ENCODE measurements around the gene PTPN4.

PTPN4 gene, protein sequence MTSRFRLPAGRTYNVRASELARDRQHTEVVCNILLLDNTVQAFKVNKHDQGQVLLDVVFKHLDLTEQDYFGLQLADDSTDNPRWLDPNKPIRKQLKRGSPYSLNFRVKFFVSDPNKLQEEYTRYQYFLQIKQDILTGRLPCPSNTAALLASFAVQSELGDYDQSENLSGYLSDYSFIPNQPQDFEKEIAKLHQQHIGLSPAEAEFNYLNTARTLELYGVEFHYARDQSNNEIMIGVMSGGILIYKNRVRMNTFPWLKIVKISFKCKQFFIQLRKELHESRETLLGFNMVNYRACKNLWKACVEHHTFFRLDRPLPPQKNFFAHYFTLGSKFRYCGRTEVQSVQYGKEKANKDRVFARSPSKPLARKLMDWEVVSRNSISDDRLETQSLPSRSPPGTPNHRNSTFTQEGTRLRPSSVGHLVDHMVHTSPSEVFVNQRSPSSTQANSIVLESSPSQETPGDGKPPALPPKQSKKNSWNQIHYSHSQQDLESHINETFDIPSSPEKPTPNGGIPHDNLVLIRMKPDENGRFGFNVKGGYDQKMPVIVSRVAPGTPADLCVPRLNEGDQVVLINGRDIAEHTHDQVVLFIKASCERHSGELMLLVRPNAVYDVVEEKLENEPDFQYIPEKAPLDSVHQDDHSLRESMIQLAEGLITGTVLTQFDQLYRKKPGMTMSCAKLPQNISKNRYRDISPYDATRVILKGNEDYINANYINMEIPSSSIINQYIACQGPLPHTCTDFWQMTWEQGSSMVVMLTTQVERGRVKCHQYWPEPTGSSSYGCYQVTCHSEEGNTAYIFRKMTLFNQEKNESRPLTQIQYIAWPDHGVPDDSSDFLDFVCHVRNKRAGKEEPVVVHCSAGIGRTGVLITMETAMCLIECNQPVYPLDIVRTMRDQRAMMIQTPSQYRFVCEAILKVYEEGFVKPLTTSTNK

DNA sequence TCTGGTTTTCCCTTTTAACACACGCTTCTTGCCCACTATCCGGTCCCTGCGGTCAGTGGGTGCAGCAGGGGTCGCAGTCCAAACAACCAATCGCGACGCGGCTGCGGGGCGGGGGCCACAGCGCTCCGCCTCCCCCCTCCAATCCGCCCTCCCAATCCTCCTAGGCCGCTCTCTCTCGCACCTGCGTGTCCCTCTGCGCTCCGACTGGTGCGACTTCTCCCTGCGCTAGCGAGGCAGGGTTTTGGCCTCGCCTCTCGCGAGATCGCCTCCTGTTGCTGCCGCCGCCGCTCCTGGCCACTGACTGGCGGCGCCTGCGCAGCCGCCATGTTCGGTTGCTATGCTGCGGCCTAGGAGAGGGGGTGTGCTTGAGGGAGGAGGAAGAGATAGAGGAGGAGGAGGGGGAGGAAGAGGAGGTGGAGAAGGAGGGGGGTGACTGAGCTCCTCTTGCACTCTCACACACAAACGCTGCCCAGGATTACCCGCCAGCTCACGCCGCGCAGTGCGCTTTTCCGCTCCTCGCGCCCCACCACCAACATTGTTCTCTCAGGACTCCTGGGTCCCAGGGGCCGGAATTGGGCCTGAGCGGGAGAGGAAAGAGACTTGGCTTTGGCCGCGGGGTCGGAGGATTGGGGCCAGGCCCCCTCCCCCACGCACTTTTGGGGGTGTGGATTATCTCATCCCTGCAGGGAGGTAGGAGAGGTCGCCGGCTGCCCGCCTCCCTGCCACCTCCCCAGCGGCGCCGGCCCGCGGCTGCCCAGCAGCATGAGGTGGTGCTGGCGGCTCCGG is at the start of gene PTPN4:
Gene PTPN4 (plus strand): TSS at position 472 of the 786 bp plus-strand sequence. CDS start 49,932 bp downstream, outside the sequence.
- peak; percentile 93 for DNase-seq (ENCODE audit: low read depth)

DNA sequence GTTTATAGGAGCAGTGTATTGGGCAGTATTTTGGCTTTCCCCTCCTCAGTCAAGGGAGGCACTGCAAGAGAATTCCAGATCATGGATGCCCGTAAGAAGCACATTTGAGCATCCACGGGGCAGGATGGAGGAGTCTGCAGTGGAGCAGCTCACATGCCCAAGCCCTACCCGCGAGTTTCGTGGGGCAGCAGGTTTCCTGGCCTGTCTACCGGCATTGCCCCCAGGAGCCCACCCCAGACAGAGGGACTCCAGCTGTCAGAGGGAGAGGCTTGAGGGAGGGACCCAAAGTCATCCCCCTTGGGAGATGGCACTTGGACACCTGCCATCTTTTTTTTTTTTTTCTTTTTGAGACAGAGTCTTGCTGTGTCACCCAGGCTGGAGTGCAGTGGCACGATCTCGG is 49.4 kb upstream of the PTPN4 start:
- DNase-seq (ENCODE audit: low read depth): no peak

DNA sequence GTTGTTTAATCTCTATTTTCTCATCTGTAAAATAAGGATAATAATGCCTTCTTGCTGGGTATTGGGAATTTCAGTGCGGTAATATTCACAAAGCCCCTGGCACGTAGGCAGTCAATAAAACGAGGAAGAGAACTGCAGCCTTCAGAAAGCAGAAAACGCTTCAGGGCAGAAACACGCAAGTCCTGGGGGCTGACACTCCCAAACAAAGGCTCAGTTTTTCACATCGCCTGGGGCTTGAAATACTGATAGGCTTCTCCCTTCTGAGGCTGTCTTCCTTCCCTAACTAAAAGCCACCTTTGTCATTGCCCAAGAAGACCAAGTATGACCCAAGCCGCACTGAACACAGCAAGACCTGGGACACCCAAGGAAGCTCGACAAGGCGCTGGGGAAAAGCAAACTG is 48.4 kb upstream of the PTPN4 start:
- DNase-seq (ENCODE audit: low read depth): no peak

GRCh38 chr2:119712571-119712970 is 47.2 kb upstream of the PTPN4 start:
- DNase-seq (ENCODE audit: low read depth): no peak

- no peak for DNase-seq (ENCODE audit: low read depth)
Observed at GRCh38 chr2:119713819-119714490, 45.8 kb upstream of the PTPN4 start.

DNA sequence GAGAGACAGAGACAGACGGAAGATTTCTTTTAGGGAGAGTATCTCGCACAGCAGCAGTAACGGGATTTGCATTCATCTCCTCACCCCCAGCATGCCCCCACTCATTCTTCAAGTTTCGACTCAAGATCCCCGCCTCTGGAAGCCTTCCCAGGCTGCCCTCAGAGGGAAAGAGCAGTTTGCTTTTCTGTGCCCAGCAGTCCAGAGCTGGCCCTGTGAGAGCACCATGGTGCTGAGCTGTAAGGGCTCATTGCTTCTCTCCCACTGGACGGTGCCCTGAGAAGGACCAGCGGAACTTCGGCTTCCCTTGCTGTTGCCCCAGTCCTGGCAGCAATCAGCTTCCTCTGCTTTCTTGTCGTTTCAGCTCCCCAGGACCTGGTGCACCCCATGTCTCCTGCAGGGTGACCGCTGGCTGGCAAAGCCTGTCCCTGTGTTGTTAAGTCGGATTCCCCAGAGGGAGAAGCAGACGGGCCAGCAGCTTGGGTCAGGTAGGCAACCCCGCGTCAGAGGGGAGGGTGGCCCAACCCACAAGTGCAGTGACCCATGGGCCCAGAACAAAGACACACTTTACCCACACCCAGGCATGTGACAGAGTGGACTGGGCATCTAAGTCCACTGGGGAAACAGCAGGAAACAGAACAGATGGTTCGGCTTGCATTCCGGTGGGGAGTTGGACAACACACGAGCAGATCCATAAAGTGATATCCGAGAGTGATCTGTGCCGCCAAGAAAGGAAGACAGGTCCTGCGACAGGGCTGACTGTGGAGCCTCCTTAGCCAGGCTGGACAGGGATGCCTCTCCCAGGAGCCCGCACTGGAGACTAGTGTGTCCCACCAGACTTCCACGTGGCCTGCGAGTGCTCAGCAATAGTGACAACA is 44.1 kb upstream of the PTPN4 start:
- no peak for DNase-seq (ENCODE audit: low read depth)

- DNase-seq (ENCODE audit: low read depth): no peak
Observed at GRCh38 chr2:119716284-119716672, 43.4 kb upstream of the PTPN4 start.

GRCh38 chr2:119718501-119719260 is 41.0 kb upstream of the PTPN4 start:
- DNase-seq (ENCODE audit: low read depth): no peak

DNA sequence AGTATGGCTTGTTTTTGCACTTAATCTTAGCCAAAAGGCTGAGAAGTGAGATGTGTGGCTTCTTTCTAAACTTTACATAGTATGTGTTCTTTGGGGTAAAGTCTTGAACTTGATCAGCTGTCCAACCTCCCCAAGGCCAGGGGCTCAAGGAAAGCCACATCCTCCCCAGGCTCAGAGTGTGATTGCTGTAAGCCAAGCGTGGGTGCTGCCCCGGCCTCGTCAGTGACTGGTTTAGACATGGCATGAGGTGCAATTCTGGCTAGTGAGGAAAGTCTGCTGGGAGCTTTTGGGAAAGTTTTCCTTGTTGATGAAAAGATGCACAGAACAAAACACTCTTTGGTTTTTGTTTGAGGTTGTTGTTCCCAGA is 40.5 kb upstream of the PTPN4 start:
- no peak for DNase-seq (ENCODE audit: low read depth)

- no peak for DNase-seq (ENCODE audit: low read depth)
Observed at GRCh38 chr2:119721043-119721442, 38.7 kb upstream of the PTPN4 start.

GRCh38 chr2:119721462-119721861 is 38.3 kb upstream of the PTPN4 start:
- no peak for DNase-seq (ENCODE audit: low read depth)

GRCh38 chr2:119721904-119722303 is 37.8 kb upstream of the PTPN4 start:
- DNase-seq (ENCODE audit: low read depth): no peak

- DNase-seq (ENCODE audit: low read depth): no peak
Observed at GRCh38 chr2:119723186-119723585, 36.5 kb upstream of the PTPN4 start.

DNA sequence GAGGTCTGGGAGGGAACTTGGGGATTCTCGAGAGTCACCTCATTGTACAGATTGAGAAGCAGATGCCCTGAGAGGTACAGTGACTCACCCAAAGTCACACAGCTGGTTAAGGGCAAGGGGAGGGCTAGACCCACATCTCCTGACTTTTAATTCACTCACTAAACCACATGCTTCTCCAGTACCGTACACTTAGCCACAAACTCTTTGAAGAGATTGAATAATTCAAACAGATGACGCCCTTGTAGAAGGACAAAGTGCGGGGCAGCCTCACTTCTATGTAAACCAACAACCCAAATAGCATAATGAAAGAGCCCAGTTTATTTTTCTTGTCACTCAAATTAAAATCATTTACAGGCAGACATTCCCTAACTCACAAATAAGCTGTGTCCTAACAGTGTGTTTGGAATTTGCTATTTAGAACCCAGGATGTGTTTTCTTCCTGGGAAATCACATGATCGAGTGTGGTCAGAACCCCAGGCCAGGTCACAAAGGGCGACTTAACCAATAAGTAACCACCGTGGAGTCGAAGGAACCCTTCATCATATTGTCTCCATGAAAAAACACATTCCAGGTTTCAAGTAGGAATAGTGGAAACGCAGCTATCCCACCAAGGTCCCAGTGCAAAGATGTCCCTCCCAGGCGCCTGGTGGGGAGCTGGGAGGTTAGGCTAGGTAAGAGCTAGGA is 35.8 kb upstream of the PTPN4 start:
- no peak for DNase-seq (ENCODE audit: low read depth)

- no peak for DNase-seq (ENCODE audit: low read depth)
Observed at GRCh38 chr2:119724656-119725485, 34.9 kb upstream of the PTPN4 start.

- no peak for DNase-seq (ENCODE audit: low read depth)
Observed at GRCh38 chr2:119727493-119727892, 32.2 kb upstream of the PTPN4 start.

- DNase-seq (ENCODE audit: low read depth): no peak
Observed at GRCh38 chr2:119728421-119728820, 31.3 kb upstream of the PTPN4 start.

- no peak for DNase-seq (ENCODE audit: low read depth)
Observed at GRCh38 chr2:119730671-119731177, 29.0 kb upstream of the PTPN4 start.
